Measurements from ENCODE around the gene PI16. TPM values are rescaled to one million over a fixed set of nuclear protein-coding genes. Genes with fewer than 3 reads are reported as not detected.

PI16 gene
- total and polyA plus RNA-seq, 2 of the 13 experiments (the other 11 are each of a cell fraction or from before 2014, with no cell fraction given): not detected

DNA sequence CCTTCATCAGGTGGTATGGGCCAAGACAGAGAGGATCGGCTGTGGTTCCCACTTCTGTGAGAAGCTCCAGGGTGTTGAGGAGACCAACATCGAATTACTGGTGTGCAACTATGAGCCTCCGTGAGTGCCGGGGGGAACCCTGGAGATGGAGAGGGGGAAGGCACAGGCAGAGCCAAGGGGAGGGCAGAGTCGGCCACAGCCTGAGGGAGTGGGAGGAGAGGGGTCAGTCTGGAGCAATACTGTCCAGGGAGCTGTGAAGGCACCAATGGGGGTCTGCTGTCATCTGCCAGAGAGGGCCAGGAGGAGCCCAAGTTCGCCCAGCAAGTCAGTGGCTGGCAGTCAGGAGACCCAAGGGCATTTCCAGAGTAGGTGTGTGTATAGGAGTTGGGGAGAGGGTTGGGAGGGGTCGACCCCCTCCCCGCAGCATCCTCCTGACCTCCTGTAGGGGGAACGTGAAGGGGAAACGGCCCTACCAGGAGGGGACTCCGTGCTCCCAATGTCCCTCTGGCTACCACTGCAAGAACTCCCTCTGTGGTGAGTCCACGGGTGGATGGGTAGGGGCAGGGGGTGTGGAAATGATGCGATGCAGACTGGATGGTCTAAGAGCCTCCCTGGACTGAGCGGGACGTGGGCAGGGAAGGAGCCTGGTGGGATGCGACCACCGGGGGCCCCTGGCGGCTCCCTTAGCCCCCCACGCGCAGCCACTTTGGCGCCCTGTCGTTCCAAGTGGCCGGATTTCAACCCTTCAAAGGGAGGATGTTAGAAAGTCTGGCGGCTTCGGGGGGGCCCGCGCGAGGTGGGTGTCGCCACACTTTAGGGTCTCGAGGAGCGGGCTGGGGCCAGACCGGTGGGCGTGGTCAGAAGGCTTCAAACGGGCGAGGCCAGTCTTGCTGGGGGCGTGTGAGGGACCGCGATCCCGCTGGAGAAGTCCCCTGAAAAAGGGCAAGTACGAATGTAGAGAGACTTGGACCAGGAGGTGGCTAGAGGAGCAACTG is 7.2 kb downstream of the PI16 start:
- Histone ChIP-seq H3K79me2 (ENCODE audit: insufficient read depth, low read length) (no peaks in the 10 kb centered on the region), H4K20me1 (ENCODE audit: insufficient read depth, low read length) (no peaks in the 10 kb centered on the region), H3K9me3 (ENCODE audit: low read length) (no peaks in the 10 kb centered on the region), H2AFZ (ENCODE audit: low read length) (no peak overlapping the region), H3K9ac (ENCODE audit: insufficient read depth, low read depth, low read length) (no peak overlapping the region), H3K27ac (ENCODE audit: extremely low read length, insufficient read depth, low read length) (no peak overlapping the region), H3K36me3 (replicated peaks in 1 of 2; ENCODE audit: control insufficient read depth in 1 of 2, insufficient read depth in 2 of 2, low read length in 2 of 2) (no peaks in the 10 kb centered on the region), H3K4me1 (ENCODE audit: insufficient read depth, low read length) (peaks cover 8% of the 10 kb centered on the region; the same call in 1 of the 2 replicates), H3K27me3 (ENCODE audit: control insufficient read depth in 1 of 2, insufficient read depth in 2 of 2, low read length in 2 of 2) (peaks cover 6 to 26% of the 10 kb centered on the region in 2 experiments; a peak in 3 of 5 replicates), H3K4me2 (ENCODE audit: low read depth, low read length) (no peak overlapping the region), H3K4me3 (replicated peaks in 1 of 3; ENCODE audit: insufficient read depth in 1 of 3, low read depth in 2 of 3, low read length in 3 of 3) (no peak overlapping the region)
- ChIA-PET POLR2A (no interaction called here), CTCF (ENCODE audit: low intra/inter-chr PET ratio, low total read pairs) (no interaction called here)
- TF ChIP-seq NRL (CRISPR knock-in tag; IDR thresholded peaks at IDR 0.05; ENCODE audit: borderline replicate concordance) (0 out of 2 replicates have a peak, but pooled peaks have one; percentile 48), DBP (CRISPR knock-in tag; IDR thresholded peaks at IDR 0.05; ENCODE audit: not compliant biosample characterization) (no peak), ZNF768 (CRISPR knock-in tag; IDR thresholded peaks at IDR 0.05) (0 out of 2 replicates have a peak, but pooled peaks have one; percentile 16), ZNF367 (CRISPR knock-in tag; IDR thresholded peaks at IDR 0.05; ENCODE audit: borderline replicate concordance) (no peak), MIER3 (CRISPR knock-in tag; IDR thresholded peaks at IDR 0.05; ENCODE audit: borderline replicate concordance) (no peak)
- TF ChIP-seq, protein P1, sequence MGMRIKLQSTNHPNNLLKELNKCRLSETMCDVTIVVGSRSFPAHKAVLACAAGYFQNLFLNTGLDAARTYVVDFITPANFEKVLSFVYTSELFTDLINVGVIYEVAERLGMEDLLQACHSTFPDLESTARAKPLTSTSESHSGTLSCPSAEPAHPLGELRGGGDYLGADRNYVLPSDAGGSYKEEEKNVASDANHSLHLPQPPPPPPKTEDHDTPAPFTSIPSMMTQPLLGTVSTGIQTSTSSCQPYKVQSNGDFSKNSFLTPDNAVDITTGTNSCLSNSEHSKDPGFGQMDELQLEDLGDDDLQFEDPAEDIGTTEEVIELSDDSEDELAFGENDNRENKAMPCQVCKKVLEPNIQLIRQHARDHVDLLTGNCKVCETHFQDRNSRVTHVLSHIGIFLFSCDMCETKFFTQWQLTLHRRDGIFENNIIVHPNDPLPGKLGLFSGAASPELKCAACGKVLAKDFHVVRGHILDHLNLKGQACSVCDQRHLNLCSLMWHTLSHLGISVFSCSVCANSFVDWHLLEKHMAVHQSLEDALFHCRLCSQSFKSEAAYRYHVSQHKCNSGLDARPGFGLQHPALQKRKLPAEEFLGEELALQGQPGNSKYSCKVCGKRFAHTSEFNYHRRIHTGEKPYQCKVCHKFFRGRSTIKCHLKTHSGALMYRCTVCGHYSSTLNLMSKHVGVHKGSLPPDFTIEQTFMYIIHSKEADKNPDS (CRISPR knock-in tag; IDR thresholded peaks at IDR 0.05): no peak
- WGBS (ENCODE audit: low lambda C conversion rate): 33% methylated on average over 32 of the region's 40 CpGs
- ATAC-seq (no peak), FAIRE-seq (no peak), DNase-seq (ENCODE audit: low spot score) (no peak)
- intact Hi-C loops (cut with micrococcal nuclease; ENCODE audit: unreplicated experiment): no loop called here
- no TSS peak for BruUV-seq (replicated peaks)
- in situ Hi-C loops (cut with HindIII; ENCODE audit: extremely low pct_ligation_motif_present, low pct_unique_long_range_greater_than_20kb): no loop called here

All from HepG2 (cell line).